ENCODE measurements around the gene LCN2.
A peak's percentile ranks its signal among the peaks of the same experiment; 100 is the strongest.

- TF ChIP-seq CTCF (IDR thresholded peaks at IDR 0.05) (peak; percentile 91), POLR2AphosphoS5 (IDR thresholded peaks at IDR 0.05; ENCODE audit: low read depth, low read length) (no peak)
These were observed 24.2 kb upstream of the LCN2 start for GRCh38 chr9:128124873-128125579.

Measured in Panc1 (cell line).